Liver (tissue), 9 donors: Measurements from ENCODE around the gene SDK2. TPM values are rescaled to one million over a fixed set of nuclear protein-coding genes. Genes with fewer than 3 reads are reported as not detected.

Experiments used
- DNase-seq: peaks from one replicate; pipeline ENCODE4 v3.0.0-alpha.2; 2017; ENCODE audit warnings: low spot score
- H3K27ac ChIP-seq, 2 donors: one replicate each; pipeline ENCODE4 v1.7.0; 2013; ENCODE audit warnings: inconsistent platforms in 2 of 2, low read length in 2 of 2, control low read depth in 1 of 2, low read depth in 1 of 2, mild to moderate bottlenecking in 1 of 2
- H3K27me3 ChIP-seq, 4 donors: one replicate each; pipeline versions ENCODE4 v1.6.1 to v1.7.0; 2013; ENCODE audit warnings: low read length in 3 of 4, inconsistent platforms in 1 of 4, mild to moderate bottlenecking in 1 of 4, moderate library complexity in 1 of 4; ENCODE audit not compliant: control insufficient read depth in 4 of 4, insufficient read depth in 4 of 4
- H3K36me3 ChIP-seq, 4 donors: one replicate each; pipeline versions ENCODE4 v1.6.1 to v1.7.0; 2013; ENCODE audit warnings: low read length in 3 of 4, mild to moderate bottlenecking in 3 of 4, low read depth in 1 of 4, moderate library complexity in 1 of 4; ENCODE audit not compliant: control insufficient read depth in 4 of 4, insufficient read depth in 3 of 4
- H3K4me1 ChIP-seq, 4 donors: one replicate each; pipeline versions ENCODE4 v1.6.1 to v1.7.0; 2013; ENCODE audit warnings: low read length in 3 of 4, mild to moderate bottlenecking in 3 of 4, moderate library complexity in 1 of 4; ENCODE audit not compliant: control insufficient read depth in 4 of 4, insufficient read depth in 4 of 4
- H3K4me3 ChIP-seq, 3 donors: one replicate each; pipeline versions ENCODE4 v1.6.1 to v1.7.0; 2013; ENCODE audit warnings: low read length in 3 of 3, control low read depth in 1 of 3, low read depth in 1 of 3, mild to moderate bottlenecking in 1 of 3
- H3K9ac ChIP-seq, 2 donors: one replicate each; pipeline ENCODE4 v1.7.0; 2013; ENCODE audit warnings: low read length in 2 of 2, mild to moderate bottlenecking in 2 of 2, moderate library complexity in 2 of 2, control low read depth in 1 of 2, low read depth in 1 of 2
- H3K9me3 ChIP-seq, 4 donors: one replicate each; pipeline versions ENCODE4 v1.6.1 to v1.7.0; 2013; ENCODE audit warnings: low read length in 3 of 4; ENCODE audit not compliant: control insufficient read depth in 4 of 4
- ATF3 ChIP-seq: IDR thresholded peaks from 2 replicates; pipeline ENCODE4 v1.6.1; 2016; ENCODE audit warnings: antibody characterized with exemption
- EGR1 ChIP-seq, 2 donors: IDR thresholded peaks; 2 replicates each; pipeline ENCODE4 v1.6.1; 2016 to 2018; ENCODE audit warnings: antibody characterized with exemption in 2 of 2, low read depth in 2 of 2
- GABPA ChIP-seq, 2 donors: IDR thresholded peaks in 1 of 2; conservative IDR thresholded peaks in 1 of 2; 2 replicates each; pipeline ENCODE4 v1.6.1; 2016; ENCODE audit warnings: antibody characterized with exemption in 2 of 2, mild to moderate bottlenecking in 1 of 2, moderate library complexity in 1 of 2
- HNF4A ChIP-seq, 2 donors: conservative IDR thresholded peaks; 2 replicates each; pipeline ENCODE4 v1.6.1; 2016; ENCODE audit warnings: antibody characterized with exemption in 2 of 2, mild to moderate bottlenecking in 2 of 2
- HNF4G ChIP-seq: IDR thresholded peaks from 2 replicates; pipeline ENCODE4 v1.6.1; 2016; ENCODE audit warnings: antibody characterized with exemption
- JUND ChIP-seq, 2 donors: IDR thresholded peaks; 2 replicates each; pipeline ENCODE4 v1.6.1; 2016; ENCODE audit warnings: antibody characterized with exemption in 2 of 2
- NR2F2 ChIP-seq: IDR thresholded peaks from 2 replicates; pipeline ENCODE4 v1.6.1; 2016; ENCODE audit warnings: antibody characterized with exemption
- RAD21 ChIP-seq, 2 donors: IDR thresholded peaks; 2 replicates each; pipeline ENCODE4 v1.6.1; 2016; ENCODE audit warnings: antibody characterized with exemption in 2 of 2, mild to moderate bottlenecking in 2 of 2
- REST ChIP-seq: IDR thresholded peaks from 2 replicates; pipeline ENCODE4 v1.6.1; 2016; ENCODE audit warnings: antibody characterized with exemption, mild to moderate bottlenecking
- RXRA ChIP-seq, 2 donors: IDR thresholded peaks; 2 replicates each; pipeline ENCODE4 v1.6.1; 2017 to 2018; ENCODE audit warnings: antibody characterized with exemption in 2 of 2, mild to moderate bottlenecking in 1 of 2
- SP1 ChIP-seq: IDR thresholded peaks from 2 replicates; pipeline ENCODE4 v1.6.1; 2018; ENCODE audit warnings: antibody characterized with exemption, mild to moderate bottlenecking
- TAF1 ChIP-seq: conservative IDR thresholded peaks from 2 replicates; pipeline ENCODE4 v1.6.1; 2016; ENCODE audit warnings: antibody characterized with exemption, mild to moderate bottlenecking
- YY1 ChIP-seq: IDR thresholded peaks from 2 replicates; pipeline ENCODE4 v1.6.1; 2016; ENCODE audit warnings: antibody characterized with exemption, mild to moderate bottlenecking
- ZBTB33 ChIP-seq: IDR thresholded peaks from 2 replicates; pipeline ENCODE4 v1.6.1; 2016; ENCODE audit warnings: antibody characterized with exemption
- WGBS: extraction: QIAGEN DNeasy Blood & Tissue Kit; methylation state at CpG from one replicate; pipeline ENCODE4 v1.1.7; 2013; 5-methylcytosine and 5-hydroxymethylcytosine counted together
- polyA plus RNA-seq, 2 donors: library from polyadenylated mRNA; stranded (reverse) in 1 of 2; unstranded in 1 of 2; fragments of 200-250 nt in 1 of 2; fragments of >200 nt in 1 of 2; fragmentation: Nextera tagmentation in 1 of 2; extraction: Ambion mirVana in 1 of 2; gene quantifications; one replicate each; pipeline versions ENCODE4 v1.2.1 to v1.2.3, GENCODE V29; 2013 to 2015
- total RNA-seq, 2 donors: library from RNA; depleted of rRNA; stranded (reverse); fragments of >200 nt; gene quantifications; one replicate each; pipeline ENCODE4 v1.2.3, GENCODE V29; 2014
- TF ChIP-seq, protein P1 (sequence below): fragments of 150-350 bp; IDR thresholded peaks from 2 replicates; pipeline ENCODE4 v1.5.1; 2017; ENCODE audit warnings: improper control_type of control experiment, low read depth, low read length; ENCODE audit not compliant: missing input control
- donor health status: healthy.
- donor health status: healthy.
- donor health status: healthy.
- donor health status: healthy.
- donor health status: healthy.

Gene SDK2
- total and polyA plus RNA-seq, 4 donors: 0.05 to 0.42 (median 0.10) TPM

DNA sequence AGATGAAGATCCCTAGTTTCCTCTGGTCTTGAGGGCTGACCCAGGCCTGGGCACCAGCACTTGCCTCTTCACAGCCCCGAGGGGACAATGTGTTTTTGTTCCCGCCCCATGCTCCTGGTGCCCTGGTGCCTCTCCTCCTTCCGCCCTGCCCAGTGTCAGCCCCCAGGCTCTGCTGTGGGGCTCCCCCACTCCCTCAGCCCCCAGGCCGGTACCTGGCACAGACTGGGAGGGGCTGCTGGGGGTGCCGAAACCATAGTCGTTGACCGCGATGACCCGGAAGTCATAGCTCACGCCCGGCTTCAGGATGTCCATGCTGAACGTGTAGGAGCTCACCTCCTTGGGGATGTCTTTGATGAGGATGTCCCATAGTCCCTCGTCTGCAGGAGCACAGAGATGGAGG, 292.0 kb downstream of the SDK2 start (continued):
- TF ChIP-seq SP1: no peak
- TF ChIP-seq EGR1 (IDR thresholded peaks at IDR 0.05; ENCODE audit: low read depth in 2 of 2): no peak

GRCh38 chr17:73351764-73352163, 292.5 kb downstream of the SDK2 start:
- H3K36me3 ChIP-seq: no peaks in the 10 kb centered on the region
- no peak overlapping the region for H3K9ac ChIP-seq
- TF ChIP-seq NR2F2: no peak
- TF ChIP-seq JUND (IDR thresholded peaks at IDR 0.05): no peak
- TF ChIP-seq EGR1 (IDR thresholded peaks at IDR 0.05; ENCODE audit: low read depth in 2 of 2): no peak
- TF ChIP-seq ATF3: no peak
- TF ChIP-seq, protein P1, sequence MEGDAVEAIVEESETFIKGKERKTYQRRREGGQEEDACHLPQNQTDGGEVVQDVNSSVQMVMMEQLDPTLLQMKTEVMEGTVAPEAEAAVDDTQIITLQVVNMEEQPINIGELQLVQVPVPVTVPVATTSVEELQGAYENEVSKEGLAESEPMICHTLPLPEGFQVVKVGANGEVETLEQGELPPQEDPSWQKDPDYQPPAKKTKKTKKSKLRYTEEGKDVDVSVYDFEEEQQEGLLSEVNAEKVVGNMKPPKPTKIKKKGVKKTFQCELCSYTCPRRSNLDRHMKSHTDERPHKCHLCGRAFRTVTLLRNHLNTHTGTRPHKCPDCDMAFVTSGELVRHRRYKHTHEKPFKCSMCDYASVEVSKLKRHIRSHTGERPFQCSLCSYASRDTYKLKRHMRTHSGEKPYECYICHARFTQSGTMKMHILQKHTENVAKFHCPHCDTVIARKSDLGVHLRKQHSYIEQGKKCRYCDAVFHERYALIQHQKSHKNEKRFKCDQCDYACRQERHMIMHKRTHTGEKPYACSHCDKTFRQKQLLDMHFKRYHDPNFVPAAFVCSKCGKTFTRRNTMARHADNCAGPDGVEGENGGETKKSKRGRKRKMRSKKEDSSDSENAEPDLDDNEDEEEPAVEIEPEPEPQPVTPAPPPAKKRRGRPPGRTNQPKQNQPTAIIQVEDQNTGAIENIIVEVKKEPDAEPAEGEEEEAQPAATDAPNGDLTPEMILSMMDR: no peak
- TF ChIP-seq HNF4A (conservative IDR thresholded peaks at IDR 0.05): no peak
- TF ChIP-seq RXRA (IDR thresholded peaks at IDR 0.05): no peak
- TF ChIP-seq SP1: no peak
- TF ChIP-seq RAD21 (IDR thresholded peaks at IDR 0.05): no peak
- no peak for TF ChIP-seq GABPA (IDR thresholded peaks at IDR 0.05 in 1 of 2, conservative IDR thresholded peaks at IDR 0.05 in 1 of 2)
- no peak for TF ChIP-seq REST
- TF ChIP-seq HNF4G: no peak
- no peak for TF ChIP-seq ZBTB33
- TF ChIP-seq TAF1: no peak
- no peaks in the 10 kb centered on the region for H3K4me1 ChIP-seq
- DNase-seq: no peak
- H3K4me3 ChIP-seq: no peak overlapping the region
- no peak overlapping the region for H3K27ac ChIP-seq
- no peaks in the 10 kb centered on the region for H3K27me3 ChIP-seq
- no peaks in the 10 kb centered on the region for H3K9me3 ChIP-seq
- WGBS: 79% methylated on average over 3 of the region's 3 CpGs

- Histone ChIP-seq H3K36me3 (no peaks in the 10 kb centered on the region), H3K27ac (no peak overlapping the region), H3K27me3 (no peaks in the 10 kb centered on the region), H3K4me1 (no peaks in the 10 kb centered on the region), H3K9ac (no peak overlapping the region), H3K4me3 (no peak overlapping the region), H3K9me3 (no peaks in the 10 kb centered on the region)
- no peak for TF ChIP-seq RXRA (IDR thresholded peaks at IDR 0.05)
- TF ChIP-seq SP1: no peak
- no peak for TF ChIP-seq EGR1 (IDR thresholded peaks at IDR 0.05; ENCODE audit: low read depth in 2 of 2)
- no peak for TF ChIP-seq JUND (IDR thresholded peaks at IDR 0.05)
- TF ChIP-seq YY1: no peak
- no peak for TF ChIP-seq NR2F2
- no peak for TF ChIP-seq ZBTB33
- no peak for TF ChIP-seq RAD21 (IDR thresholded peaks at IDR 0.05)
- TF ChIP-seq HNF4A (conservative IDR thresholded peaks at IDR 0.05): no peak
- no peak for TF ChIP-seq GABPA (IDR thresholded peaks at IDR 0.05 in 1 of 2, conservative IDR thresholded peaks at IDR 0.05 in 1 of 2)
- no peak for DNase-seq
- WGBS: 90% methylated on average over 5 of the region's 5 CpGs
These were observed 293.4 kb downstream of the SDK2 start for GRCh38 chr17:73350864-73351263.
